Endodermal cell (in vitro differentiated cells): ENCODE data around the gene PPP2R3A. TPM values are rescaled to one million over a fixed set of nuclear protein-coding genes. Genes with fewer than 3 reads are reported as not detected.

Experiments
- DNase-seq: peaks from one replicate; pipeline ENCODE4 v3.0.0-alpha.2; 2017
- H3K27ac ChIP-seq: 2 replicates; pipeline ENCODE4 v1.5.1; 2013; ENCODE audit warnings: mild to moderate bottlenecking, low read depth, low read length, moderate library complexity
- H3K27me3 ChIP-seq: 2 replicates; pipeline ENCODE4 v1.6.1; 2013; ENCODE audit warnings: mild to moderate bottlenecking, low read length, moderate library complexity; ENCODE audit not compliant: insufficient read depth, control insufficient read depth, poor library complexity, severe bottlenecking
- H3K36me3 ChIP-seq: 2 replicates; pipeline ENCODE4 v1.7.0; 2013; ENCODE audit warnings: mild to moderate bottlenecking, low read length, moderate library complexity; ENCODE audit not compliant: control insufficient read depth, insufficient read depth
- H3K4me1 ChIP-seq: one replicate; pipeline ENCODE4 v1.7.0; 2013; ENCODE audit warnings: low read length; ENCODE audit not compliant: control insufficient read depth, insufficient read depth
- H3K4me3 ChIP-seq: 2 replicates; pipeline ENCODE4 v1.5.1; 2013; ENCODE audit warnings: mild to moderate bottlenecking, low read length, moderate library complexity
- H3K9ac ChIP-seq: 2 replicates; pipeline ENCODE4 v1.6.1; 2013; ENCODE audit warnings: mild to moderate bottlenecking, low read length, moderate library complexity; ENCODE audit not compliant: poor library complexity, severe bottlenecking; ENCODE audit errors: extremely low read depth
- H3K9me3 ChIP-seq: 2 replicates; pipeline ENCODE4 v1.6.1; 2013; ENCODE audit warnings: mild to moderate bottlenecking, low read length, moderate library complexity; ENCODE audit not compliant: control insufficient read depth
- H3K27ac Mint-ChIP-seq: 2 replicates; pipeline ENCODE4 v1.8.0; 2020; ENCODE audit warnings: mixed read lengths
- H3K27me3 Mint-ChIP-seq: 2 replicates; pipeline ENCODE4 v1.8.0; 2021; ENCODE audit warnings: mild to moderate bottlenecking, mixed read lengths; ENCODE audit not compliant: insufficient read depth
- H3K36me3 Mint-ChIP-seq: 2 replicates; pipeline ENCODE4 v1.8.0; 2020; ENCODE audit warnings: low read depth, mixed read lengths
- H3K4me1 Mint-ChIP-seq: 2 replicates; pipeline ENCODE4 v1.8.0; 2020; ENCODE audit warnings: mixed read lengths
- H3K4me3 Mint-ChIP-seq: 2 replicates; pipeline ENCODE4 v1.8.0; 2020; ENCODE audit warnings: mild to moderate bottlenecking, moderate library complexity, mixed read lengths
- H3K9me3 Mint-ChIP-seq: 2 replicates; pipeline ENCODE4 v1.8.0; 2020; ENCODE audit warnings: mild to moderate bottlenecking, mixed read lengths
- CTCF ChIP-seq: fragments of 200-600 bp; sonication (generic); conservative IDR thresholded peaks from 2 replicates; pipeline ENCODE4 v1.5.0; 2021; ENCODE audit warnings: antibody characterized with exemption, mild to moderate bottlenecking
- WGBS, 2 experiments: methylation state at CpG; one replicate each; pipeline versions ENCODE4 v1.1.5 to v1.1.7; 2013; ENCODE audit warnings: missing lambda C conversion rate in 2 of 2, mixed read lengths in 1 of 2; ENCODE audit not compliant: insufficient coverage in 1 of 2, insufficient read length in 1 of 2; 5-methylcytosine and 5-hydroxymethylcytosine counted together
- total RNA-seq, 2 donors: library from RNA; stranded (reverse); fragmentation: NEBNext Ultra II Directional in 1 of 2; extraction: Animal tissue kit (Norgen Biotek cat#: 25700) in 1 of 2; gene quantifications; 2 replicates in 1 of 2; 3 replicates in 1 of 2; pipeline ENCODE4 v1.2.1, GENCODE V29; 2021

The PPP2R3A gene
- total RNA-seq, 2 donors from 2014 or later, result 12.5 to 16.5 TPM

- Histone ChIP-seq H3K36me3 (no peaks in the 10 kb centered on the region), H3K4me3 (no peak overlapping the region), H3K27me3 (no peaks in the 10 kb centered on the region), H3K9me3 (no peaks in the 10 kb centered on the region), H3K9ac (no peak overlapping the region), H3K4me1 (peaks cover 5% of the 10 kb centered on the region), H3K27ac (no peak overlapping the region)
- Mint-ChIP-seq H3K36me3 (peaks cover 2% of the 10 kb centered on the region), H3K9me3 (peaks cover 10% of the 10 kb centered on the region), H3K4me3 (no peak overlapping the region), H3K27ac (no peak overlapping the region), H3K27me3 (no peaks in the 10 kb centered on the region), H3K4me1 (peaks cover 18% of the 10 kb centered on the region)
- WGBS, 2 experiments, result 100% methylated on average over 1 of the region's 1 CpG; no CpG with 5 or more reads in 1 of the 2 experiments
- no peak for DNase-seq
- no peak for TF ChIP-seq CTCF
These were observed 168.6 kb downstream of the PPP2R3A start for GRCh38 chr3:136134091-136134490.

- WGBS, 2 experiments, result 87 to 91% methylated on average over 6 to 7 of the region's 7 CpGs
- no peak overlapping the region for H3K27ac ChIP-seq
These were observed 169.7 kb downstream of the PPP2R3A start for GRCh38 chr3:136135039-136135802.

GRCh38 chr3:136136454-136136853 lies 170.9 kb downstream of the PPP2R3A start:
- Histone ChIP-seq H3K27me3 (no peaks in the 10 kb centered on the region), H3K4me1 (peaks cover 5% of the 10 kb centered on the region)
- WGBS, 2 experiments, result 85 to 94% methylated on average over 2 of the region's 2 CpGs

More at GRCh38 chr3:136135039-136135802, 169.7 kb downstream of the PPP2R3A start:
- Mint-ChIP-seq H3K36me3 (peaks cover 2% of the 10 kb centered on the region), H3K9me3 (peaks cover 10% of the 10 kb centered on the region), H3K4me3 (no peak overlapping the region), H3K27ac (no peak overlapping the region), H3K27me3 (peaks cover 4% of the 10 kb centered on the region), H3K4me1 (peaks cover 13% of the 10 kb centered on the region)
- Histone ChIP-seq H3K36me3 (no peaks in the 10 kb centered on the region), H3K27me3 (no peaks in the 10 kb centered on the region), H3K9me3 (no peaks in the 10 kb centered on the region), H3K4me3 (no peak overlapping the region), H3K4me1 (peaks cover 5% of the 10 kb centered on the region), H3K9ac (no peak overlapping the region)
- DNase-seq, result no peak
- TF ChIP-seq CTCF, result no peak

More at GRCh38 chr3:136136454-136136853, 170.9 kb downstream of the PPP2R3A start:
- H3K9me3 ChIP-seq, result no peaks in the 10 kb centered on the region
- Mint-ChIP-seq H3K27me3 (peaks cover 16% of the 10 kb centered on the region), H3K9me3 (peaks cover 3% of the 10 kb centered on the region), H3K4me3 (no peak overlapping the region), H3K27ac (no peak overlapping the region), H3K4me1 (peaks cover 13% of the 10 kb centered on the region), H3K36me3 (no peaks in the 10 kb centered on the region)
- TF ChIP-seq CTCF, result no peak
- no peaks in the 10 kb centered on the region for H3K36me3 ChIP-seq
- H3K27ac ChIP-seq, result no peak overlapping the region
- H3K9ac ChIP-seq, result no peak overlapping the region
- H3K4me3 ChIP-seq, result no peak overlapping the region
- DNase-seq, result no peak
